PC-3 (cell line): ENCODE measurements around the gene PRRX1.

Source experiments
- CTCF ChIP-seq: fragments of 300-600 bp; sonication (generic); conservative IDR thresholded peaks from 2 replicates; pipeline ENCODE4 v1.5.1; 2017; ENCODE audit warnings: antibody characterized with exemption, low read depth, mild to moderate bottlenecking, low read length
- EZH2 ChIP-seq: fragments of 300-600 bp; sonication (generic); IDR thresholded peaks from one replicate; pipeline ENCODE4 v1.6.1; 2017; ENCODE audit warnings: antibody characterized with exemption, mild to moderate bottlenecking, low read length; ENCODE audit not compliant: unreplicated experiment

- TF ChIP-seq CTCF (no peak), EZH2 (no peak)
Observed at GRCh38 chr1:170691258-170691657, 27.3 kb downstream of the PRRX1 start.
